BJ (cell line): ENCODE results near the gene CFAP46. TPM values are rescaled to one million over a fixed set of nuclear protein-coding genes. Genes with fewer than 3 reads are reported as not detected.

Experiments
- CTCF ChIA-PET: fragments of 350-600 bp; formaldehyde crosslinking; extraction: SDS; loops from one replicate; lab custom pipeline; 2021; ENCODE audit warnings: antibody characterized with exemption, inconsistent platforms; lab: Yijun Ruan, JAX
- POLR2A ChIA-PET: fragments of 300-600 bp; sonication (Branson Sonifier 250); formaldehyde crosslinking; extraction: SDS; loops from one replicate; lab custom pipeline; 2021; ENCODE audit warnings: antibody characterized with exemption; lab: Charles Lee
- DNase-seq: peaks from one replicate; pipeline ENCODE4 v3.0.0-alpha.2; 2011; ENCODE audit warnings: low read depth
- H3K27me3 ChIP-seq: 2 replicates; pipeline ENCODE4 v1.6.0; 2011; ENCODE audit warnings: low read length; ENCODE audit not compliant: control insufficient read depth, insufficient read depth
- H3K36me3 ChIP-seq: 2 replicates; pipeline ENCODE4 v1.5.1; 2011; ENCODE audit warnings: low read length; ENCODE audit not compliant: control insufficient read depth, insufficient read depth
- H3K4me3 ChIP-seq: 2 replicates; pipeline ENCODE4 v1.5.1; 2011; ENCODE audit warnings: low read depth, mild to moderate bottlenecking, control low read depth, low read length
- CTCF ChIP-seq: IDR thresholded peaks from 2 replicates; pipeline ENCODE4 v1.5.1; 2011; ENCODE audit warnings: low read depth, mild to moderate bottlenecking, control low read depth, inconsistent platforms, low read length, moderate library complexity; ENCODE audit not compliant: insufficient read depth
- polyA plus RNA-seq: library from polyadenylated mRNA; depleted of rRNA; stranded (reverse); fragments of >200 nt; gene quantifications from 2 replicates; pipeline ENCODE4 v1.2.3, GENCODE V29; 2011

Gene CFAP46
- polyA plus RNA-seq, 1 experiment = 1.8 TPM

GRCh38 chr10:132876131-132876860 lies 66.1 kb downstream of the CFAP46 start:
- H3K27me3 ChIP-seq = peaks cover 11% of the 10 kb centered on the region
- DNase-seq = no peak
- TF ChIP-seq CTCF = no peak
- no peak overlapping the region for H3K4me3 ChIP-seq
- CTCF ChIA-PET = no interaction called here
- no peaks in the 10 kb centered on the region for H3K36me3 ChIP-seq
- POLR2A ChIA-PET = no interaction called here

- ChIA-PET POLR2A (no interaction called here), CTCF (no interaction called here)
- H3K27me3 ChIP-seq = peaks cover 6% of the 10 kb centered on the region
- no peak overlapping the region for H3K4me3 ChIP-seq
- no peaks in the 10 kb centered on the region for H3K36me3 ChIP-seq
- TF ChIP-seq CTCF = no peak
- DNase-seq = no peak
Observed at GRCh38 chr10:132875435-132875834, 66.9 kb downstream of the CFAP46 start.

GRCh38 chr10:132873395-132873794 lies 69.0 kb downstream of the CFAP46 start:
- no peak for TF ChIP-seq CTCF
- Histone ChIP-seq H3K4me3 (no peak overlapping the region), H3K27me3 (peaks cover 6% of the 10 kb centered on the region), H3K36me3 (no peaks in the 10 kb centered on the region)
- ChIA-PET CTCF (no interaction called here), POLR2A (no interaction called here)
- DNase-seq = no peak

GRCh38 chr10:132872658-132873057 lies 69.7 kb downstream of the CFAP46 start:
- CTCF ChIA-PET = no interaction called here

GRCh38 chr10:132870426-132870825 lies 71.9 kb downstream of the CFAP46 start:
- POLR2A ChIA-PET = no interaction called here
- Histone ChIP-seq H3K36me3 (no peaks in the 10 kb centered on the region), H3K27me3 (peaks cover 5% of the 10 kb centered on the region), H3K4me3 (no peak overlapping the region)
- TF ChIP-seq CTCF = no peak
- CTCF ChIA-PET = no interaction called here
- DNase-seq = no peak

More at GRCh38 chr10:132872658-132873057, 69.7 kb downstream of the CFAP46 start:
- Histone ChIP-seq H3K36me3 (no peaks in the 10 kb centered on the region), H3K27me3 (peaks cover 6% of the 10 kb centered on the region), H3K4me3 (no peak overlapping the region)
- DNase-seq = no peak
- TF ChIP-seq CTCF = no peak
- POLR2A ChIA-PET = no interaction called here
